Measurements from ENCODE around the gene TTC13. TPM values are rescaled to one million over a fixed set of nuclear protein-coding genes. Genes with fewer than 3 reads are reported as not detected.

The TTC13 gene
- total RNA-seq, 4 donors from 2014 or later = 24.4 to 43.0 (median 26.1) TPM

DNA sequence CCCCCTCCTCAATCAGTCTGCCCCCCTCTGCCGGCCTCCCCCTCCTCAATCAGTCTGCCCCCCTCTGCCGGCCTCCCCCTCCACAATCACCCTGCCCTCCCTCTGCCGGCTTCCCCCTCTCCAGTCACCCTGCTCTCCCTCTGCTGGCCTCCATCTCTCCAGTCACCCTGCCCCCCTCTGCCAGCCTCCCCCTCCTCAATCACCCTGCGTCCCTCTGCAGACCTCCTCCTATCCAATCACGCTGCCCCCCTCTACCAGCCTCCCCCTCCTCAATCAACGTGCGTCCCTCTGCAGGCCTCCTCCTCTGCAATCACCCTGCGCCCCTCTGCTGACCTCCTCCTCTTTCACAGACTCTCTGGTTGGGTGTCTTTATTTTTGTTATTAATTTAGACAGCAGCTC is 98.9 kb downstream of the TTC13 start:
- TF ChIP-seq, protein P1, sequence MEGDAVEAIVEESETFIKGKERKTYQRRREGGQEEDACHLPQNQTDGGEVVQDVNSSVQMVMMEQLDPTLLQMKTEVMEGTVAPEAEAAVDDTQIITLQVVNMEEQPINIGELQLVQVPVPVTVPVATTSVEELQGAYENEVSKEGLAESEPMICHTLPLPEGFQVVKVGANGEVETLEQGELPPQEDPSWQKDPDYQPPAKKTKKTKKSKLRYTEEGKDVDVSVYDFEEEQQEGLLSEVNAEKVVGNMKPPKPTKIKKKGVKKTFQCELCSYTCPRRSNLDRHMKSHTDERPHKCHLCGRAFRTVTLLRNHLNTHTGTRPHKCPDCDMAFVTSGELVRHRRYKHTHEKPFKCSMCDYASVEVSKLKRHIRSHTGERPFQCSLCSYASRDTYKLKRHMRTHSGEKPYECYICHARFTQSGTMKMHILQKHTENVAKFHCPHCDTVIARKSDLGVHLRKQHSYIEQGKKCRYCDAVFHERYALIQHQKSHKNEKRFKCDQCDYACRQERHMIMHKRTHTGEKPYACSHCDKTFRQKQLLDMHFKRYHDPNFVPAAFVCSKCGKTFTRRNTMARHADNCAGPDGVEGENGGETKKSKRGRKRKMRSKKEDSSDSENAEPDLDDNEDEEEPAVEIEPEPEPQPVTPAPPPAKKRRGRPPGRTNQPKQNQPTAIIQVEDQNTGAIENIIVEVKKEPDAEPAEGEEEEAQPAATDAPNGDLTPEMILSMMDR (IDR thresholded peaks at IDR 0.05; ENCODE audit: low read depth) = no peak

DNA sequence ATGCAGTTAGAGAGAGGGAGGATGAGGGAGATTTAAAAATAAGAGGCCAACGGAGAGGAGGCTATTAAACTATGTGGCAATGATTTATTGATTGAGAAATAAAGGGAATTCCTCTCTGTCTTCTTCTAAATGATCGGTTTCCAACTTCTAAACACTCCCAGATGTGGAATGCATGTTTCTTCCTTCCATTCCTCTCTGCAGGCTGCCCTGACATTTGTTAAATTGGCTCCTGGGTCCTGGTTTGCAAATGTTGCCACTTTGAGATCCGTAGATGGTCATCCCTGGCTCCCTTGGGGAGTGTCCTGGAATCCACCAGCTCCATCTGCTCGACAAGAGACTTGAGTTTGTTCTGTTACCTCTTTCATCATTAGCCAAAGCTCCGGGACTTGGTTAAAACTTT is 100.1 kb downstream of the TTC13 start:
- TF ChIP-seq, protein P1 (IDR thresholded peaks at IDR 0.05; ENCODE audit: low read depth) = no peak

DNA sequence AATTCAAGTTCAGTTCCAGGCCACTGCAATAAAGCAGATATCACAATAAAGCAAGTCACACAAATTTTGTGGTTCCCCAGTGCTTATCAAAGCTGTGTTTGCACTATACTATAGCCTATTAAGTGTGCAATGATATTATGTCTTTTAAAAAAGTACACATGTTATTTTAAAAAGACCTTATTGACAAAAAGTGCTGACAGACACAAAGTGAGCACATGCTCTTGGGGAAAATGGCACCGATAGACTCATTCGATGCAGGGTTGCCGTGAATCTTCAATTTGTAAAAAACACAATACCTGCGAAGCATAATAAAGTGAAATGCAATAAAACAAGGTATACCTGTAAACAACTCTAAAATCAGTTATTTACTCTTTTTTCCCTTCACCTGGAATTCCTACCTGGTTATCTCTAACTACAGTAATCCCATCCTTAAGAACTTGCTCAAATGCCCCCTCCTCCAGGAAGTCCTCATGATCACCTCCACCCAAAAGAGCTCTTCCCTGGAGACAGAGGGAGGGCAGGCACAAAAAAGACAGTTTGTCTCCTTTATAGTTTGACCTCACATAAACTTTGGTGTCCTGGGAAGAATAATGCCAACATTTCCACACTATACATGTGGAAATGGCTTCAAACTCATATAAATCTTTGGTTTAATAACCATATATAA is 100.6 kb downstream of the TTC13 start:
- TF ChIP-seq, protein P1 (IDR thresholded peaks at IDR 0.05; ENCODE audit: low read depth) = no peak

DNA sequence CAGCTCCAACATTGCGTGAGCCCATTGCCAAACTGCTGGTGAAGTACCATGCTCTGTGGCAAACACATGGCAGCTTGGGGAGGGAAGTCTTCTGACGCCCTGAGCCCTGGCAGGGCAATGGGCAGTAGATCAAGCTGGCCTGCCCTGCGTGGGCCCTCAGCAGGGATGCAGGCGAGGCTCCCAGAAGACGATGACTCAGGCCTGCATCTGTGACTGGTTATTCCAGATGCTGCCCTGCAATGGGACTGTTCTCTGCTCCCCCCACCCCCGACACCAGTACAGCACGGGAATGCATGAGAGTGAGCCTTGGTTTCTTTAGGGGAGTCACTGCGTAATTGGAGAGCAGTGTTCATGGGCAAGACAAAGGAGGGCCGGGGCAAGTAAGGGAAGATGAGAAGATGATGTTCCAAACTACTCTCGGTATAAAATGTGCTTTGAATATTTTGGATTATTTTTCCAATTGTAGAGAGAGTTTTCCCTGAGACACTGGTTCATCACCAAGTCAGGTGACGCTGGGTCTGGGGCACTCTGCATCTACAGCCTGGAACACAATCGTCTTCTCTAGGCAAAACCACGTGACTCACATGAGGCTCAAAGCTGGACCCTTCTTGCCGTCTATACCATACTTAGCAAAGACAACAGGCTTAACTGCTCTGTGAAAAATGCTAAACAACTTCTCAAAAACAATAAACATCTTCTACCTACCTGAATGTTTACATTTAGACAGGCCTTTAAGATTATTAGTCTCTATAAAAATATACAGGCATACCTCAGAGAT is 101.3 kb downstream of the TTC13 start:
- TF ChIP-seq, protein P1 (IDR thresholded peaks at IDR 0.05; ENCODE audit: low read depth) = no peak

DNA sequence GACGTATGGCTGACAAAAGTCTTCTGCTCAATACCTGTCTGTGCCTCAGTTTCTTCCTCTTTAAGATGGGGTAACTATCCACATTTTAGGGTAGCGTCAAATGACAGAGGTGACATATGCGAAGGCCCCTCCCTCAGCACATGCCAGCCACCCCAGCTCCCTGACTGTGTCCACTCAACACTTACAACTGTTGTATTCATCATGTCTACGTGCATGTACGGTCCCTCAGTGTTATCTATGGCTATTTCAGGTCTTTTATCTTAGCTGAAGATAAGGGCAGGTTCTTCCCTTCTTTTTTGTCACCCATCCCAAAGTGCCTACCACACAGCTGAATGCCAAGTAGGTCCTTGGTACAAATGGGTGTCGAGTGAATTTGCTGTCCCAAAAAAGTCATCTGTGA is 102.0 kb downstream of the TTC13 start:
- TF ChIP-seq, protein P1 (IDR thresholded peaks at IDR 0.05; ENCODE audit: low read depth) = no peak

DNA sequence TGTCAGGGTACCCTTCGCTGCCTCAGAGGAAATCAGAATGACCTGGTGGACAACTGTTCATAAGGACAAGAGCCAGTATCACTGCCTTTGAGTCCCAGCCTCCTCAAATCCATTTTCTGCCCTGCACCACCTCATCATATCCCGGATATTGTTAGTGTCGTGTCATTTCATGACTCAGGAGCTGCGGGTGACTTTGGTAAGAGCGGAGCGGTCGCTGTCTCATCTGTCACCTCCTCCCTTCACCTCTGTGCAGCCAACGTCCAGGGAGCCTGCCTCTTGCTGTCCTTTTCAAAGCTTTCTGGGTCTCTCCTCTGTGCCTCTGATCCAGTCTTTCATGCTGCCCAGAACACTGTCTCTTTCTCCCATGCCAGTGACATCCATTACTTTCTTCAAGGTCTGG is 103.3 kb downstream of the TTC13 start:
- TF ChIP-seq, protein P1 (IDR thresholded peaks at IDR 0.05; ENCODE audit: low read depth) = no peak

DNA sequence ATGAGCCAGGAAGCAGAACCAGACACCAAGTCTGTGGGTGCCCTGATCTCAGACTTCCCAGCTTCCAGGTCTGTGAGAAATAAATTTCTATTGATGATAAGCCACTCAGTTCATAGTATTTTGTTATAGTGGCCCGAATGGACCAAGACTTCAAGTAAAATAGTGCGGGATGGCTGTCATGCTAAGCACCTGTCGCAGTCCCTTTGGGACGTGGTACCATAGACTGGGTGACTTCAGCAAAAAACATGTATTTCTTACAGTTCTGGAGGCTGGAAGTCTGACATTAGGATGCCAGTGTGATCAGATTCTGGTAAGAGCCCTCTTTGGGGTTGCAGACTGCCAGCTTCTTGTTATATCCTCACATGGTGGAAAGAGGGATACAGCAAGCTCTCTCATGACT is 107.7 kb downstream of the TTC13 start:
- TF ChIP-seq, protein P1 (IDR thresholded peaks at IDR 0.05; ENCODE audit: low read depth) = no peak
